BLaER1 (cell line): ENCODE measurements around the gene NUDT21.

Experiments
- H3K27ac ChIP-seq: shearing (Covaris generic); formaldehyde crosslinking; 2 replicates; pipeline ENCODE4 v1.8.1; 2022
- H3K27me3 ChIP-seq: shearing (Covaris generic); formaldehyde crosslinking; 2 replicates; pipeline ENCODE4 v1.8.1; 2022
- H3K36me3 ChIP-seq: shearing (Covaris generic); formaldehyde crosslinking; 2 replicates; pipeline ENCODE4 v1.8.1; 2022
- H3K4me1 ChIP-seq: shearing (Covaris generic); formaldehyde crosslinking; 2 replicates; pipeline ENCODE4 v1.8.1; 2022
- H3K4me2 ChIP-seq: shearing (Covaris generic); formaldehyde crosslinking; 2 replicates; pipeline ENCODE4 v1.8.1; 2022
- H3K4me3 ChIP-seq: shearing (Covaris generic); formaldehyde crosslinking; 2 replicates; pipeline ENCODE4 v1.8.1; 2022
- H3K9ac ChIP-seq: shearing (Covaris generic); formaldehyde crosslinking; 2 replicates; pipeline ENCODE4 v1.8.1; 2022
- H3K9me3 ChIP-seq: shearing (Covaris generic); formaldehyde crosslinking; 2 replicates; pipeline ENCODE4 v1.8.1; 2022
- H4K20me1 ChIP-seq: shearing (Covaris generic); formaldehyde crosslinking; 2 replicates; pipeline ENCODE4 v1.8.1; 2022
- Cebpa-rat ChIP-seq: shearing (Covaris generic); IDR thresholded peaks from 2 replicates; pipeline ENCODE4 v1.8.1; 2022

The NUDT21 gene

DNA sequence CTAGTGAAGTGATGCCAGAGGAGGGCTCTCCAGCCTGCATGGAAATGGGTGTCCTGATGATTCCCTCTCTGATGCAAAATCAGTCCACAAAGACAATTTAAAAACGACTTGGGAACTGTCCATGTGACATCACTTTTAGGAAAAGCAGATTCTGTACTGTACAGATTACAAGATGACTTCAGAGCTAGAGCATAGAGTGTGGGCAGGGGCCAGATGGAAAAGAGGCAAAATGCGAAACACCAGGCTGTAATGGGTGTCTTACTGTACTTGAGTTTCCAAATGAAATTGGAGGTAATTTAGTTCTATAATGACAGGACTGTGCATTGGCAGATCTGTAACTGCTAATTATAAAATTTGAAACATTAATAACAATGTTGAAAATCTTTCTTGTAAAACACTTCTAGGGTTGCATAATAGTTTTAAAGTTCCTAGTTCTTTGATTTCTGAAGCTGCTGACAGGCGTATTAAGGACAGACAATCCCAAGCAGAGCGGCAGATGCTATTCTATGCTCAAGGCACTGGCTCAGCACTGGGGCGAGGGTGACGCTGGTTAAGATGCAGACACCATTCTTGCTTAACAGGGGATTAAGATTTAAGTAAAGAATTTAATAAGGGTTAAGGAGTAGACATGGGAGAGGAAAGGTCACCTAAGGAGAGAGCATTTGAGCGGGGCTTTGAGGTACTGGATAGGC lies 29.8 kb upstream of the NUDT21 start:
- no peaks in the 10 kb centered on the region for H3K27me3 ChIP-seq
- no peaks in the 10 kb centered on the region for H4K20me1 ChIP-seq
- H3K4me1 ChIP-seq: no peaks in the 10 kb centered on the region
- peaks cover 66% of the 10 kb centered on the region for H3K36me3 ChIP-seq
- no peak overlapping the region for H3K27ac ChIP-seq
- H3K4me3 ChIP-seq: no peak overlapping the region
- no peak for TF ChIP-seq Cebpa-rat
- H3K9ac ChIP-seq: no peak overlapping the region
- H3K9me3 ChIP-seq: no peaks in the 10 kb centered on the region
- no peak overlapping the region for H3K4me2 ChIP-seq

DNA sequence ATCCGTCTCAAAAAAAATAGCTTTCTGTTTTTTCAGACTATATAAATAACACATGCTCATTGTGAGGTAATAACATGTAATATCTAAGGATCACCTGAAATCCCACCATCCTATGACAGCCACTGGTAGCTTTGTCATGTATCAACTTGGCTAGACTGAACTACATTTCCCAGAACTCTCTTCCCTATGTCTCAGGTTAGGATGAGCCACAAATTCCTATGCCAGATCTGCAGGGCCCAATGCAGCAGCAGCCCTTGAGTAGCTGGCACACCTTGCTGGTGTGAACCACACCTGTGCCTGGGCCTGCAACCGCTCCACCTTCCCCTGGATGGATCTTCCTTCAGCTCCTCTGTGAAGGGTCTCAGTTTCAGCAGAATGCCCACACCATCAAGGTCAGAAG lies 28.3 kb upstream of the NUDT21 start:
- Histone ChIP-seq H3K36me3 (peaks cover 74% of the 10 kb centered on the region), H3K9ac (no peak overlapping the region), H3K27ac (no peak overlapping the region), H4K20me1 (no peaks in the 10 kb centered on the region), H3K4me2 (no peak overlapping the region), H3K4me3 (no peak overlapping the region), H3K9me3 (no peaks in the 10 kb centered on the region), H3K4me1 (no peaks in the 10 kb centered on the region), H3K27me3 (no peaks in the 10 kb centered on the region)
- no peak for TF ChIP-seq Cebpa-rat

DNA sequence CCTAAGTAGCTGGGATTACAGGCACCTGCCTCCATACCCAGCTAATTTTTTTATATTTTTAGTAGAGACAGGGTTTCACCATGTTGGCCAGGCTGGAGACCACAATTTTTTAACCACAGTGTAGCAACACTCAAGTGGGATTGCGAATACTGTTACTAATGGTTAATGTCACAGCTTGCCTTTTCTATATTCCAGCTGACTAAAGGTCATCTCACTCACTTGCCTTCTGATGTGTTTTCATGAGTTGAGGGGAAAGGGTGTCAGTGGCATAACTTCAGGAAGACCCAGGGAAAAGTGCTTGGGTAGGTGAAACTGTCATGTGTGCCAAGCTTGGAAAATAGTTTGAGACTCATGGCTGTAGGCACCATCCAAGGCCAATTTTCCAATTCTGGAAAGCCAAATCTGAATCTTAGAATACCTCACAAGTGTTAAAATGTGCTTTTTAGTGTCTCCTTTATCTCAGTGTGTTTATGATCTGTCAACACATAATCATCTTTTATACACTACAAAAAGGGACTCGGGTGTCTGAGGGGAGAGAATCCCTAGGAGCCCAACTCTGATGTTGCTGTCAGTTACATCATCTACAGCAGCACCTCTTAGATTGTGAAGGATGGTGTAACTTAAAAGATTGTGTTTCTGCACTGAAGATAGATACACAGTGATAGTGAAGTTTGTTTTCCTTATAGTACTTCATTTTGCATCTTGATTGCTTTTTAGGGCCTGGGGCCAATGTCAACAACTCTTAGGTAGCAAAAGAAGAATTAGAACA lies 27.3 kb upstream of the NUDT21 start:
- Histone ChIP-seq H3K9me3 (no peaks in the 10 kb centered on the region), H3K36me3 (peaks cover 75% of the 10 kb centered on the region), H4K20me1 (no peaks in the 10 kb centered on the region), H3K4me2 (no peak overlapping the region), H3K27me3 (no peaks in the 10 kb centered on the region), H3K27ac (no peak overlapping the region), H3K4me1 (no peaks in the 10 kb centered on the region), H3K4me3 (no peak overlapping the region), H3K9ac (no peak overlapping the region)
- TF ChIP-seq Cebpa-rat: no peak

DNA sequence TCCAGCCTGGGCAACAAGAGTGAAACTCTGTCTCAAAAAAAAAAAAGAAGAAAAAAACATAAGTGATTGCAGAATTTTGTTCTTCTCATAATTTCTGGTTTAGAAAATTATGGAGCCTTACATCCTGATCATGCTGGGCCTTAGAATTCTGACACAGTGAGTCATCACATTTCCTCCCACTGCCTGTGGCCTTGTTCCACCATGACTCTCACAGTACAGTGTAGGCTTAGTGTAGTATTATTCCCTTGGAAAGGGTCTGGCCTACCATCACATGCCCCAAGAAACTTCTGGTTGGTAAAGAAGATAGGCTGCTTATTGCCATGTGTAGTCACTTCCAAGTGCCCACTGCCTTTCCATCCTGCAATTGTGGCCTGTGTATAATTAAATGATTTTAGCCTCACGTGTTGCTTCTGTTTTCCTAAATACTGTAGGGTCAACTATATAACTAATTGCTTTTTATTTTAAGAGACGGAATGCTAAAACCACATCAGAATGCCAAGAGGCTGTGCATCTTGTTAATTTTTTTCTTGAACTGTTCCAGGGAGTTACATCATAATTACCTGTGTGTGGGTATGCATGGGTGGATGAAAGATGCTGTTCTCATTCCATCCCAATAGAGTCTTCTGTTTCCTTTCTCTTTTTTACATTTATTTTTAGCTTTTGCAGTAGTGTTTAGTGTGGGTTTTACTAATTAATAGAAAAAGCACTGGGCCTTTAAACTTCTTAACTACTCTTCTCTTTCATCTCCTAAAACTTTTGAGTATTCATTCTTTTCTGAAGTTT lies 26.2 kb upstream of the NUDT21 start:
- peaks cover 87% of the 10 kb centered on the region for H3K36me3 ChIP-seq

DNA sequence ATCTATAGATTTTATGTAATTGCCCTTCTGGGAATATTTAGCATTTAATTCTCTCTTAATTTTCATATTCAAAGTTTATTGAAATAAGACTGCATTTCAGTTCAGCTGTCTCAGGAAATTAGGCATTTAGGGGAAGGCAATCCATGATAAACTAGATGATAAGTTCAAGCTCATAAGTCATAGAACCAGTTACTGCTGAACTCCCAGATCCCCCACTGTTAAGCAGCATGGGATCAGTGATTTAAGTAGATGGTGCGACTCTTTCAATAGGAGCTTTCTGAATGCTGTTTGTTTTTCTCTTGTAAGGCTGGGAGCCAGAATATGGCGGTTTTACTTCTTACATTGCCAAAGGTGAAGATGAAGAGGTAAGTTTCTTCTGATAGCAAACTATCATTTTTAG lies 24.1 kb upstream of the NUDT21 start:
- H3K4me2 ChIP-seq: no peak overlapping the region
- H4K20me1 ChIP-seq: no peaks in the 10 kb centered on the region
- no peak overlapping the region for H3K27ac ChIP-seq
- peaks cover 97% of the 10 kb centered on the region for H3K36me3 ChIP-seq
- H3K9ac ChIP-seq: no peak overlapping the region
- no peaks in the 10 kb centered on the region for H3K4me1 ChIP-seq
- no peak overlapping the region for H3K4me3 ChIP-seq
- TF ChIP-seq Cebpa-rat: no peak
- no peaks in the 10 kb centered on the region for H3K9me3 ChIP-seq
- H3K27me3 ChIP-seq: no peaks in the 10 kb centered on the region

More for the DNA sequence above, 26.2 kb upstream of the NUDT21 start:
- Histone ChIP-seq H3K4me3 (no peak overlapping the region), H3K27ac (no peak overlapping the region), H3K9me3 (no peaks in the 10 kb centered on the region), H3K27me3 (no peaks in the 10 kb centered on the region), H3K9ac (no peak overlapping the region), H4K20me1 (no peaks in the 10 kb centered on the region), H3K4me1 (no peaks in the 10 kb centered on the region), H3K4me2 (no peak overlapping the region)
- no peak for TF ChIP-seq Cebpa-rat

DNA sequence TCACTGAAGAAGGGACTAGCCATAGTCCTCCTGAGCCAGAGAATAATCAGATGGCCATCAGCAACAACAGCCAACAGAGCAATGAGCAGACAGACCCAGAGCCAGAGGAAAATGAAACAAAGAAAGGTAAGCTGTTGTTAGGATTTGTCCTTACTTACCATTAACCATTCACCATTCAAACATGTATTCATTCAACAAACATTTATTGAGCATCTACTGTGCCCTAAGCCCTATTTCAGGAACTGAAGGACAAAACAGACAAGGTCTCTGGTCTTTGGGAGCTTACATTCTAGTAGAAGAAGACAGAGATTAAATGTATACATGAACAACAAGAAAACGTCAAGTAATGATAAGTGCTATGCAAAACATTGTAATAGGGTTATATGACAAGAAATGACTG lies 19.5 kb upstream of the NUDT21 start:
- H3K36me3 ChIP-seq: peaks cover 98% of the 10 kb centered on the region
- no peak overlapping the region for H3K9ac ChIP-seq
- H3K4me3 ChIP-seq: no peak overlapping the region
- H3K4me1 ChIP-seq: no peaks in the 10 kb centered on the region
- H3K27ac ChIP-seq: no peak overlapping the region
- H3K9me3 ChIP-seq: no peaks in the 10 kb centered on the region
- no peak for TF ChIP-seq Cebpa-rat
- no peaks in the 10 kb centered on the region for H3K27me3 ChIP-seq
- H3K4me2 ChIP-seq: no peak overlapping the region
- no peaks in the 10 kb centered on the region for H4K20me1 ChIP-seq

DNA sequence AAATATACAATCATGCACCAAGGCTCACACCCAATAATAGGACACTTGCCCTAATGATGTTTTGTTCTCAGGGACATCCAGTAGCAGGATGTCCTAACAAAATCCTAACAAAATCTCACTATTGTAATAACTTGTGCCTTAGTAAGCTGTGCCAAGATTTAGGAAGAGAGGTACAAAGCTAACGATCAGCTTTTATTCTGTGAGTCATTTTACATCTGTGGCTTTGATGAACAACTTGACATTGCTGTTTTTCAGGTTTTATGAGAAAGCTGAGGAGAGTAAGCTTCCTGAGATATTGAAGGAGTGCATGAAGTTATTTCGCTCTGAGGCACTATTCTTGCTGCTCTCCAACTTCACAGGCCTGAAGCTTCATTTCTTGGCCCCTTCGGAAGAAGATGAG lies 19.1 kb upstream of the NUDT21 start:
- Histone ChIP-seq H3K27ac (no peak overlapping the region), H3K9ac (no peak overlapping the region), H3K4me2 (no peak overlapping the region), H3K4me1 (no peaks in the 10 kb centered on the region), H3K36me3 (peaks cover 98% of the 10 kb centered on the region), H3K9me3 (no peaks in the 10 kb centered on the region), H3K4me3 (no peak overlapping the region), H3K27me3 (no peaks in the 10 kb centered on the region), H4K20me1 (no peaks in the 10 kb centered on the region)
- TF ChIP-seq Cebpa-rat: no peak

DNA sequence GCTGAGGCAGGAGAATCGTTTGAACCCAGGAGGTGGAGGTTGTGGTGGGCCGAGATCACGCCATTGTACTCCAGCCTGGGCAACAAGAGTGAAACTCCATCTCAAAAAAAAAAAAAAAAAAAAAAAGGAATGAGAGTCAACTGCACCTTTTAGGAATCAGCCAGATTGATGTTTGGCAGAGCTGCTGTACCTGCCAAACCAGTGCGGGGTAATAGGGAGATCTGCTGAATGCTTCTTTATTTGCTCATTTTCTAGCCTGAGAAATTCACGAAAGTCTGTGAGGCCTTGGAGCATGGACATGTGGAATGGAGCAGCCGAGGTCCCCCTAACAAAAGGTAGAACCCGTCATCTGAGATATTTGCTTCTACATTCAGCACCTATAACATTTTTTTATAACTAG lies 18.6 kb upstream of the NUDT21 start:
- no peaks in the 10 kb centered on the region for H3K27me3 ChIP-seq
- H4K20me1 ChIP-seq: no peaks in the 10 kb centered on the region
- TF ChIP-seq Cebpa-rat: no peak
- no peak overlapping the region for H3K27ac ChIP-seq
- H3K9ac ChIP-seq: no peak overlapping the region
- H3K4me3 ChIP-seq: no peak overlapping the region
- H3K36me3 ChIP-seq: peaks cover 98% of the 10 kb centered on the region
- no peaks in the 10 kb centered on the region for H3K4me1 ChIP-seq
- H3K9me3 ChIP-seq: no peaks in the 10 kb centered on the region
- H3K4me2 ChIP-seq: no peak overlapping the region

DNA sequence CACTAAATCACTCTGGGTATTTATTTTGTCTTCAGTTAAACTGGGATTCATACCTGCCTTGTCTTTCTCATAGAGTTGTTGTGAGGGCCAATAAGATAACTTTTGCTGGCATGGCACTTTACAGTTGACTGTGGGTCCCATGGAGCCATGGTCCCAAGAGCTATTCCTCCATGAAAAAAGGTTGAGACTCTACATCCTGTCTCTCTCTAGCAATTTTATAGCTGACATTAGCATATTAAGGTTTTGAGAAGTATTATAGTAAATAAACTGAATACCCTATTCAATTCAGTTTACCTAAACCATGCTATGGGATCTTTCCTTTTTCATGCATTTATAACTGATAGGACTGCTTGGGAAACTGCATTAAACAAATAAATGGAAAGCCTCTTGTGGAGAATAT lies 17.7 kb upstream of the NUDT21 start:
- no peak overlapping the region for H3K9ac ChIP-seq
- H3K4me3 ChIP-seq: no peak overlapping the region
- H3K4me1 ChIP-seq: no peaks in the 10 kb centered on the region
- no peak overlapping the region for H3K4me2 ChIP-seq
- H4K20me1 ChIP-seq: no peaks in the 10 kb centered on the region
- TF ChIP-seq Cebpa-rat: no peak
- H3K27me3 ChIP-seq: no peaks in the 10 kb centered on the region
- no peaks in the 10 kb centered on the region for H3K9me3 ChIP-seq
- H3K27ac ChIP-seq: no peak overlapping the region
- peaks cover 99% of the 10 kb centered on the region for H3K36me3 ChIP-seq

DNA sequence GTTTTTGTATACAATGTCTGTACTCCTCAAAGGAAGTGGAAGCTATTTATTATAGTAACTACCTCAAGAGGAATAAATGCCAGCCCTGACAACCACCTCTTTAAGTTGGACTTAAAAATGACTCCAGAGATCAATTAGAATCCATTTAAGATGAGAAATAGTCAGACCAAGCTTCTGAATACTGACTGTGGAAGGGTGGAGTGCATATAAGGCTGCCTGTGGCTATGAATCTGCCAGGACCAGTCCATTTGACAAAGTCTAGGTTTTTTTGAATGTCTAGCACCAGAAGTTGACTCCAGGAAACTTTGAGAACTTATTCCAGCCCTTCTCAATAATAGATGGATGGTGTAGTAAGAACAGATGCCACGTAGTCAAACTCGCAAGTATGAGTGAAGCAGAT lies 15.2 kb upstream of the NUDT21 start:
- no peaks in the 10 kb centered on the region for H3K9me3 ChIP-seq
- TF ChIP-seq Cebpa-rat: no peak
- H3K27me3 ChIP-seq: no peaks in the 10 kb centered on the region
- H3K36me3 ChIP-seq: peaks cover 99% of the 10 kb centered on the region
- no peak overlapping the region for H3K4me2 ChIP-seq
- H3K4me3 ChIP-seq: no peak overlapping the region
- no peak overlapping the region for H3K9ac ChIP-seq
- H3K27ac ChIP-seq: no peak overlapping the region
- H4K20me1 ChIP-seq: no peaks in the 10 kb centered on the region
- no peaks in the 10 kb centered on the region for H3K4me1 ChIP-seq
